DND-41 (cell line): ENCODE results near the gene COA5.

Source experiments
- ATAC-seq: fragments of 200-7000 bp; cut with Tn5 transposase; 3 replicates; pipeline ENCODE4 v1.9.1; 2021; ENCODE audit warnings: low read depth; ENCODE audit not compliant: insufficient read depth
- DNase-seq: peaks from one replicate; pipeline ENCODE4 v3.0.0-alpha.2; 2020
- H2AFZ ChIP-seq: 2 replicates; pipeline ENCODE4 v1.6.0; 2012; ENCODE audit warnings: low read depth, low read length
- H3K27ac ChIP-seq: 2 replicates; pipeline ENCODE4 v1.5.1; 2012; ENCODE audit warnings: low read length, inconsistent platforms
- H3K27me3 ChIP-seq: fragments of 200-600 bp; sonication (generic); 2 replicates; pipeline ENCODE4 v1.6.0; 2012; ENCODE audit warnings: low read length, mild to moderate bottlenecking, inconsistent platforms; ENCODE audit not compliant: insufficient read depth, poor library complexity
- H3K36me3 ChIP-seq: 2 replicates; pipeline ENCODE4 v1.5.1; 2012; ENCODE audit warnings: low read length, inconsistent platforms; ENCODE audit not compliant: insufficient read depth
- H3K4me1 ChIP-seq: 2 replicates; pipeline ENCODE4 v1.5.1; 2012; ENCODE audit warnings: mild to moderate bottlenecking, low read length; ENCODE audit not compliant: insufficient read depth
- H3K4me2 ChIP-seq: 2 replicates; pipeline ENCODE4 v1.6.0; 2012; ENCODE audit warnings: mild to moderate bottlenecking, moderate library complexity, low read length, inconsistent platforms; ENCODE audit not compliant: insufficient read depth
- H3K4me3 ChIP-seq, 2 experiments: fragments of 200-600 bp in 1 of 2; shearing (Covaris generic) in 1 of 2; 2 replicates each; pipeline ENCODE4 v1.5.1; 2012 to 2016; ENCODE audit warnings: inconsistent platforms in 2 of 2, low read length in 2 of 2, mild to moderate bottlenecking in 2 of 2, low read depth in 1 of 2, moderate library complexity in 1 of 2
- H3K79me2 ChIP-seq: 2 replicates; pipeline ENCODE4 v1.6.0; 2012; ENCODE audit warnings: low read length, inconsistent platforms; ENCODE audit not compliant: insufficient read depth
- H3K9ac ChIP-seq: 2 replicates; pipeline ENCODE4 v1.6.0; 2012; ENCODE audit warnings: low read depth, mild to moderate bottlenecking, inconsistent platforms, low read length, moderate library complexity
- H3K9me3 ChIP-seq: 2 replicates; pipeline ENCODE4 v1.5.1; 2012; ENCODE audit warnings: low read length, moderate library complexity, mild to moderate bottlenecking, inconsistent platforms; ENCODE audit not compliant: insufficient read depth, severe bottlenecking
- H4K20me1 ChIP-seq: 2 replicates; pipeline ENCODE4 v1.6.0; 2012; ENCODE audit warnings: low read length; ENCODE audit not compliant: insufficient read depth
- CTCF ChIP-seq: IDR thresholded peaks from 2 replicates; pipeline ENCODE4 v1.5.1; 2012; ENCODE audit warnings: borderline replicate concordance, low read length, moderate library complexity, mild to moderate bottlenecking; ENCODE audit not compliant: poor library complexity, severe bottlenecking; ENCODE audit errors: extremely low read depth
- EZH2 ChIP-seq: IDR thresholded peaks from 3 replicates; pipeline ENCODE4 v1.6.1; 2012; ENCODE audit warnings: borderline replicate concordance, low read depth, mild to moderate bottlenecking, moderate library complexity, low read length, inconsistent platforms; ENCODE audit not compliant: severe bottlenecking

COA5 gene

GRCh38 chr2:98585386-98585785 lies 22.9 kb downstream of the COA5 start:
- TF ChIP-seq EZH2 (no peak), CTCF (no peak)
- no peaks in the 10 kb centered on the region for H3K79me2 ChIP-seq
- DNase-seq (no peak), ATAC-seq (no peak)
- H3K9me3 ChIP-seq = no peaks in the 10 kb centered on the region
- no peak overlapping the region for H3K4me2 ChIP-seq
- H3K9ac ChIP-seq = no peak overlapping the region
- no peaks in the 10 kb centered on the region for H3K27me3 ChIP-seq
- H3K36me3 ChIP-seq = peaks cover 49% of the 10 kb centered on the region
- no peak overlapping the region for H2AFZ ChIP-seq
- peaks cover 11% of the 10 kb centered on the region for H3K4me1 ChIP-seq
- H3K4me3 ChIP-seq = no peak overlapping the region
- H4K20me1 ChIP-seq = no peaks in the 10 kb centered on the region
- H3K27ac ChIP-seq = no peak overlapping the region

GRCh38 chr2:98583816-98584618 lies 24.3 kb downstream of the COA5 start:
- Histone ChIP-seq H2AFZ (no peak overlapping the region), H3K9ac (no peak overlapping the region), H3K36me3 (peaks cover 53% of the 10 kb centered on the region), H3K9me3 (no peaks in the 10 kb centered on the region), H3K4me2 (no peak overlapping the region), H3K4me1 (peaks cover 4% of the 10 kb centered on the region), H3K27ac (no peak overlapping the region), H3K27me3 (no peaks in the 10 kb centered on the region), H3K4me3 (no peak overlapping the region), H4K20me1 (no peaks in the 10 kb centered on the region), H3K79me2 (no peaks in the 10 kb centered on the region)
- DNase-seq (no peak), ATAC-seq (no peak)
- TF ChIP-seq EZH2 = no peak
- no peak for TF ChIP-seq CTCF

- no peak for ATAC-seq
- Histone ChIP-seq H4K20me1 (no peaks in the 10 kb centered on the region), H3K9ac (no peak overlapping the region), H3K4me1 (no peaks in the 10 kb centered on the region), H2AFZ (no peak overlapping the region), H3K79me2 (no peaks in the 10 kb centered on the region), H3K4me2 (no peak overlapping the region), H3K36me3 (peaks cover 58% of the 10 kb centered on the region), H3K4me3 (no peak overlapping the region), H3K9me3 (no peaks in the 10 kb centered on the region), H3K27me3 (no peaks in the 10 kb centered on the region), H3K27ac (no peak overlapping the region)
- TF ChIP-seq CTCF = no peak
- TF ChIP-seq EZH2 = no peak
- DNase-seq = no peak
Observed at GRCh38 chr2:98583276-98583675, 25.0 kb downstream of the COA5 start.

- no peak for DNase-seq
- no peak for TF ChIP-seq EZH2
- TF ChIP-seq CTCF = no peak
Observed at GRCh38 chr2:98582523-98582922, 25.8 kb downstream of the COA5 start.

More at GRCh38 chr2:98582523-98582922, 25.8 kb downstream of the COA5 start:
- Histone ChIP-seq H3K9me3 (no peaks in the 10 kb centered on the region), H3K27ac (no peak overlapping the region), H3K27me3 (no peaks in the 10 kb centered on the region), H3K4me3 (no peak overlapping the region), H3K79me2 (no peaks in the 10 kb centered on the region), H2AFZ (no peak overlapping the region), H3K4me2 (no peak overlapping the region), H3K9ac (no peak overlapping the region), H3K36me3 (peaks cover 65% of the 10 kb centered on the region), H4K20me1 (no peaks in the 10 kb centered on the region), H3K4me1 (no peaks in the 10 kb centered on the region)
- no peak for ATAC-seq
